Mesothelial cell of epicardium (in vitro differentiated cells): ENCODE results near the gene PAK5. TPM values are rescaled to one million over a fixed set of nuclear protein-coding genes. Genes with fewer than 3 reads are reported as not detected.

Experiments used
- DNase-seq, 2 experiments: peaks; one replicate each; pipeline ENCODE4 v3.0.0; 2021; ENCODE audit warnings: low spot score in 2 of 2; ENCODE audit not compliant: unreplicated experiment in 2 of 2
- H3K27ac Mint-ChIP-seq: 2 replicates; pipeline ENCODE4 v1.8.0; 2021; ENCODE audit warnings: mixed read lengths
- H3K27me3 Mint-ChIP-seq: 2 replicates; pipeline ENCODE4 v1.8.0; 2021; ENCODE audit warnings: low read depth, mixed read lengths
- H3K36me3 Mint-ChIP-seq: 2 replicates; pipeline ENCODE4 v1.8.0; 2021; ENCODE audit warnings: mixed read lengths
- H3K4me1 Mint-ChIP-seq: 2 replicates; pipeline ENCODE4 v1.8.0; 2021; ENCODE audit warnings: mixed read lengths
- H3K4me3 Mint-ChIP-seq: 2 replicates; pipeline ENCODE4 v1.8.0; 2021; ENCODE audit warnings: mild to moderate bottlenecking, moderate library complexity, mixed read lengths
- H3K9me3 Mint-ChIP-seq: 2 replicates; pipeline ENCODE4 v1.8.0; 2021; ENCODE audit warnings: mixed read lengths
- CTCF ChIP-seq: fragments of 200-600 bp; sonication (generic); IDR thresholded peaks from one replicate; pipeline ENCODE4 v1.5.0; 2021; ENCODE audit warnings: antibody characterized with exemption; ENCODE audit not compliant: unreplicated experiment
- total RNA-seq: library from RNA; stranded (reverse); gene quantifications from 3 replicates; pipeline ENCODE4 v1.2.1, GENCODE V29; 2021

Gene PAK5
- total RNA-seq, 1 donor from 2014 or later: 0.54 TPM

- H3K27ac Mint-ChIP-seq: no peak overlapping the region
- DNase-seq: no peak
- TF ChIP-seq CTCF: no peak
- H3K4me1 Mint-ChIP-seq: no peaks in the 10 kb centered on the region
- H3K4me3 Mint-ChIP-seq: no peak overlapping the region
- H3K9me3 Mint-ChIP-seq: peaks cover 8% of the 10 kb centered on the region
- H3K27me3 Mint-ChIP-seq: peaks cover 56% of the 10 kb centered on the region
- H3K36me3 Mint-ChIP-seq: no peaks in the 10 kb centered on the region
Observed at GRCh38 chr20:9792674-9793073, 46.2 kb downstream of the PAK5 start.

- H3K27me3 Mint-ChIP-seq: peaks cover 57% of the 10 kb centered on the region
- no peak for DNase-seq
- H3K9me3 Mint-ChIP-seq: no peaks in the 10 kb centered on the region
- H3K4me3 Mint-ChIP-seq: no peak overlapping the region
- no peak for TF ChIP-seq CTCF
- no peak overlapping the region for H3K27ac Mint-ChIP-seq
- no peaks in the 10 kb centered on the region for H3K4me1 Mint-ChIP-seq
- H3K36me3 Mint-ChIP-seq: no peaks in the 10 kb centered on the region
Observed at GRCh38 chr20:9789131-9789530, 49.7 kb downstream of the PAK5 start.

- Mint-ChIP-seq H3K27me3 (peaks cover 2% of the 10 kb centered on the region), H3K4me3 (no peak overlapping the region), H3K4me1 (no peaks in the 10 kb centered on the region), H3K27ac (no peak overlapping the region), H3K36me3 (no peaks in the 10 kb centered on the region), H3K9me3 (no peaks in the 10 kb centered on the region)
- no peak for DNase-seq
- no peak for TF ChIP-seq CTCF
Observed at GRCh38 chr20:9775176-9775575, 63.7 kb downstream of the PAK5 start.

- Mint-ChIP-seq H3K9me3 (no peaks in the 10 kb centered on the region), H3K4me3 (no peak overlapping the region), H3K4me1 (no peaks in the 10 kb centered on the region), H3K27ac (no peak overlapping the region), H3K36me3 (no peaks in the 10 kb centered on the region), H3K27me3 (peaks cover 5% of the 10 kb centered on the region)
- TF ChIP-seq CTCF: no peak
- no peak for DNase-seq
Observed at GRCh38 chr20:9769954-9770353, 68.9 kb downstream of the PAK5 start.

- H3K27ac Mint-ChIP-seq: no peak overlapping the region
- peaks cover 4% of the 10 kb centered on the region for H3K27me3 Mint-ChIP-seq
- no peak for DNase-seq
- peaks cover 17% of the 10 kb centered on the region for H3K9me3 Mint-ChIP-seq
- no peak for TF ChIP-seq CTCF
- no peaks in the 10 kb centered on the region for H3K36me3 Mint-ChIP-seq
- no peaks in the 10 kb centered on the region for H3K4me1 Mint-ChIP-seq
- H3K4me3 Mint-ChIP-seq: no peak overlapping the region
Observed at GRCh38 chr20:9761476-9761875, 77.4 kb downstream of the PAK5 start.

GRCh38 chr20:9759392-9759791 lies 79.5 kb downstream of the PAK5 start:
- Mint-ChIP-seq H3K9me3 (peaks cover 17% of the 10 kb centered on the region), H3K4me1 (no peaks in the 10 kb centered on the region), H3K27me3 (peaks cover 11% of the 10 kb centered on the region), H3K4me3 (no peak overlapping the region), H3K36me3 (no peaks in the 10 kb centered on the region), H3K27ac (no peak overlapping the region)
- DNase-seq: no peak
- no peak for TF ChIP-seq CTCF
